Measurements from ENCODE around the gene INA. TPM values are rescaled to one million over a fixed set of nuclear protein-coding genes. Genes with fewer than 3 reads are reported as not detected.

INA gene
- total RNA-seq, 1 experiment from 2014 or later: 16.2 TPM

GRCh38 chr10:103246324-103246723 is 30.6 kb upstream of the INA start:
- TF ChIP-seq, protein P1, sequence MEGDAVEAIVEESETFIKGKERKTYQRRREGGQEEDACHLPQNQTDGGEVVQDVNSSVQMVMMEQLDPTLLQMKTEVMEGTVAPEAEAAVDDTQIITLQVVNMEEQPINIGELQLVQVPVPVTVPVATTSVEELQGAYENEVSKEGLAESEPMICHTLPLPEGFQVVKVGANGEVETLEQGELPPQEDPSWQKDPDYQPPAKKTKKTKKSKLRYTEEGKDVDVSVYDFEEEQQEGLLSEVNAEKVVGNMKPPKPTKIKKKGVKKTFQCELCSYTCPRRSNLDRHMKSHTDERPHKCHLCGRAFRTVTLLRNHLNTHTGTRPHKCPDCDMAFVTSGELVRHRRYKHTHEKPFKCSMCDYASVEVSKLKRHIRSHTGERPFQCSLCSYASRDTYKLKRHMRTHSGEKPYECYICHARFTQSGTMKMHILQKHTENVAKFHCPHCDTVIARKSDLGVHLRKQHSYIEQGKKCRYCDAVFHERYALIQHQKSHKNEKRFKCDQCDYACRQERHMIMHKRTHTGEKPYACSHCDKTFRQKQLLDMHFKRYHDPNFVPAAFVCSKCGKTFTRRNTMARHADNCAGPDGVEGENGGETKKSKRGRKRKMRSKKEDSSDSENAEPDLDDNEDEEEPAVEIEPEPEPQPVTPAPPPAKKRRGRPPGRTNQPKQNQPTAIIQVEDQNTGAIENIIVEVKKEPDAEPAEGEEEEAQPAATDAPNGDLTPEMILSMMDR (conservative IDR thresholded peaks at IDR 0.05; ENCODE audit: low read depth, low read length): peak; percentile 22
- no peak for TF ChIP-seq EZH2 (IDR thresholded peaks at IDR 0.05; ENCODE audit: borderline replicate concordance, low read depth, low read length, poor library complexity, severe bottlenecking)
- no peaks in the 10 kb centered on the region for H3K27me3 ChIP-seq (replicated peaks; ENCODE audit: insufficient read depth, low read depth, low read length, poor library complexity)
- POLR2A ChIA-PET (ENCODE audit: low non-redundant PET): no interaction called here
- intact Hi-C loops (cut with micrococcal nuclease; ENCODE audit: unreplicated experiment): no loop called here
- no peak for DNase-seq (ENCODE audit: low spot score)
- H3K9me3 ChIP-seq (ENCODE audit: low read depth, low read length, poor library complexity, severe bottlenecking): no peaks in the 10 kb centered on the region
- CTCF ChIA-PET: no interaction called here
- no TSS peak for BruUV-seq (replicated peaks)
- H3K36me3 ChIP-seq (ENCODE audit: insufficient read depth, low read length, poor library complexity, severe bottlenecking): no peaks in the 10 kb centered on the region
- no peak overlapping the region for H3K4me3 ChIP-seq (ENCODE audit: low read depth, low read length, poor library complexity, severe bottlenecking)
- H3K4me1 ChIP-seq (ENCODE audit: insufficient read depth, low read length, poor library complexity, severe bottlenecking): no peaks in the 10 kb centered on the region
- no peak overlapping the region for H3K27ac ChIP-seq (ENCODE audit: low read depth, low read length, poor library complexity, severe bottlenecking)

GRCh38 chr10:103254113-103254512 is 22.8 kb upstream of the INA start:
- no peaks in the 10 kb centered on the region for H3K36me3 ChIP-seq (ENCODE audit: insufficient read depth, low read length, poor library complexity, severe bottlenecking)
- no peak for TF ChIP-seq EZH2 (IDR thresholded peaks at IDR 0.05; ENCODE audit: borderline replicate concordance, low read depth, low read length, poor library complexity, severe bottlenecking)
- TF ChIP-seq, protein P1 (conservative IDR thresholded peaks at IDR 0.05; ENCODE audit: low read depth, low read length): no peak
- ChIA-PET POLR2A (ENCODE audit: low non-redundant PET) (no interaction called here), CTCF (no interaction called here)
- intact Hi-C loops (cut with micrococcal nuclease; ENCODE audit: unreplicated experiment): no loop called here
- DNase-seq (ENCODE audit: low spot score): no peak
- no peaks in the 10 kb centered on the region for H3K4me1 ChIP-seq (ENCODE audit: insufficient read depth, low read length, poor library complexity, severe bottlenecking)
- H3K4me3 ChIP-seq (ENCODE audit: low read depth, low read length, poor library complexity, severe bottlenecking): no peak overlapping the region
- no TSS peak for BruUV-seq (replicated peaks)
- no peaks in the 10 kb centered on the region for H3K9me3 ChIP-seq (ENCODE audit: low read depth, low read length, poor library complexity, severe bottlenecking)
- no peak overlapping the region for H3K27ac ChIP-seq (ENCODE audit: low read depth, low read length, poor library complexity, severe bottlenecking)
- H3K27me3 ChIP-seq (replicated peaks; ENCODE audit: insufficient read depth, low read depth, low read length, poor library complexity): no peaks in the 10 kb centered on the region

GRCh38 chr10:103254538-103255325 is 22.2 kb upstream of the INA start:
- BruUV-seq (replicated peaks): no TSS peak
- Histone ChIP-seq H3K4me1 (ENCODE audit: insufficient read depth, low read length, poor library complexity, severe bottlenecking) (no peaks in the 10 kb centered on the region), H3K4me3 (ENCODE audit: low read depth, low read length, poor library complexity, severe bottlenecking) (no peak overlapping the region), H3K27me3 (replicated peaks; ENCODE audit: insufficient read depth, low read depth, low read length, poor library complexity) (no peaks in the 10 kb centered on the region), H3K9me3 (ENCODE audit: low read depth, low read length, poor library complexity, severe bottlenecking) (no peaks in the 10 kb centered on the region), H3K36me3 (ENCODE audit: insufficient read depth, low read length, poor library complexity, severe bottlenecking) (no peaks in the 10 kb centered on the region), H3K27ac (ENCODE audit: low read depth, low read length, poor library complexity, severe bottlenecking) (no peak overlapping the region)
- TF ChIP-seq, protein P1 (conservative IDR thresholded peaks at IDR 0.05; ENCODE audit: low read depth, low read length): no peak
- no peak for TF ChIP-seq EZH2 (IDR thresholded peaks at IDR 0.05; ENCODE audit: borderline replicate concordance, low read depth, low read length, poor library complexity, severe bottlenecking)
- intact Hi-C loops (cut with micrococcal nuclease; ENCODE audit: unreplicated experiment): no loop called here
- no peak for DNase-seq (ENCODE audit: low spot score)
- ChIA-PET CTCF (interaction anchor here (0.9 kb wide), 1 partner anchor 10 kb away, joined by 3 read pairs; no protein-coding TSS in a partner anchor), POLR2A (ENCODE audit: low non-redundant PET) (no interaction called here)
